Neural progenitor cell (in vitro differentiated cells): ENCODE results near the gene STXBP5.

ENCODE experiments used
- CTCF ChIP-seq: fragments of 200-600 bp; sonication (generic); IDR thresholded peaks from 2 replicates; pipeline ENCODE4 v1.5.1; 2017; ENCODE audit warnings: antibody characterized with exemption, mild to moderate bottlenecking
- EZH2 ChIP-seq: fragments of 200-600 bp; sonication (generic); IDR thresholded peaks from 2 replicates; pipeline ENCODE4 v1.6.1; 2017; ENCODE audit warnings: antibody characterized with exemption, mild to moderate bottlenecking, moderate library complexity
- EZH2phosphoT487 ChIP-seq: fragments of 200-600 bp; sonication (generic); IDR thresholded peaks from 2 replicates; pipeline ENCODE4 v1.6.1; 2017; ENCODE audit warnings: antibody characterized with exemption

- TF ChIP-seq EZH2 (no peak), EZH2phosphoT487 (no peak), CTCF (no peak)
These were observed 64.0 kb downstream of the STXBP5 start for GRCh38 chr6:147268254-147268653.
